ENCODE results near the gene HAL. TPM values are rescaled to one million over a fixed set of nuclear protein-coding genes. Genes with fewer than 3 reads are reported as not detected.

Gene HAL
- total and polyA plus RNA-seq, 2 of the 8 experiments (the other 6 are each of a cell fraction or from before 2014, with no cell fraction given), result 0.12 to 0.17 TPM

- H2AK5ac ChIP-seq (ENCODE audit: low read depth, low read length), result no peak overlapping the region
- no peaks in the 10 kb centered on the region for H3K23me2 ChIP-seq (ENCODE audit: low read depth, low read length)
- H2AFZ ChIP-seq (ENCODE audit: low read length), result no peak overlapping the region
- FAIRE-seq (no peak), DNase-seq (ENCODE audit: low read depth in 1 of 2, low spot score in 2 of 2) (no peak)
- no peak overlapping the region for H3K9ac ChIP-seq (replicated peaks in 1 of 4; ENCODE audit: extremely low read depth in 1 of 4, low read depth in 3 of 4, low read length in 3 of 4)
- H2BK20ac ChIP-seq (ENCODE audit: low read length), result no peak overlapping the region
- no peak overlapping the region for H2BK15ac ChIP-seq (ENCODE audit: low read length)
- H3K27ac ChIP-seq (ENCODE audit: low read depth, low read length), result no peak overlapping the region
- no peak overlapping the region for H4K5ac ChIP-seq (ENCODE audit: insufficient read length, low read depth, low read length)
- H3K27me3 ChIP-seq (replicated peaks in 1 of 4; ENCODE audit: control insufficient read depth in 3 of 4, extremely low read depth in 1 of 4, insufficient read depth in 3 of 4, low read length in 3 of 4), result no peaks in the 10 kb centered on the region
- WGBS, 2 experiments (ENCODE audit: extremely low coverage in 1 of 2, insufficient coverage in 1 of 2, insufficient read length in 1 of 2, insufficient replicate concordance in 2 of 2, low coverage in 1 of 2, low lambda C conversion rate in 2 of 2, missing lambda C conversion rate in 1 of 2), result 90% methylated on average over 1 of the region's 1 CpG; no CpG with 5 or more reads in 1 of the 2 experiments
- no peak overlapping the region for H4K91ac ChIP-seq (replicated peaks; ENCODE audit: insufficient read length, low read length)
- peaks cover 7 to 89% (median 44%) of the 10 kb centered on the region in 4 experiments; a peak in 7 of 8 replicates for H3K36me3 ChIP-seq (ENCODE audit: control insufficient read depth in 2 of 4, insufficient read depth in 4 of 4, low read length in 3 of 4)
- no peak overlapping the region for H3K23ac ChIP-seq (ENCODE audit: insufficient read length)
- no peaks in the 10 kb centered on the region for H3K79me1 ChIP-seq (ENCODE audit: low read depth, low read length)
- H3K9me3 ChIP-seq (ENCODE audit: insufficient read depth in 2 of 2, low read depth in 1 of 2, low read length in 1 of 2), result no peaks in the 10 kb centered on the region
- H3K4me3 ChIP-seq (ENCODE audit: extremely low read depth in 1 of 4, insufficient read depth in 2 of 4, low read depth in 3 of 4, low read length in 4 of 4), result no peak overlapping the region
- H3K18ac ChIP-seq (ENCODE audit: extremely low read depth, low read length), result no peak overlapping the region
- no peak overlapping the region for H3K4me2 ChIP-seq (ENCODE audit: insufficient read depth in 1 of 2, low read depth in 2 of 2, low read length in 2 of 2)
- no peaks in the 10 kb centered on the region for H4K20me1 ChIP-seq (replicated peaks in 1 of 2; ENCODE audit: control insufficient read depth in 1 of 2, insufficient read depth in 2 of 2, low read length in 2 of 2)
- H4K8ac ChIP-seq (ENCODE audit: extremely low read depth, insufficient read depth, low read length), result no peak overlapping the region
- no peak overlapping the region for H2BK5ac ChIP-seq (ENCODE audit: low read depth, low read length)
- H3K4me1 ChIP-seq (replicated peaks in 1 of 4; ENCODE audit: control insufficient read depth in 3 of 4, insufficient read depth in 4 of 4, low read length in 3 of 4), result no peaks in the 10 kb centered on the region
- ChIA-PET CTCF (ENCODE audit: partially characterized antibody) (interaction anchor here (1.1 to 2.7 kb wide), 4 partner anchors 10 to 89 kb away, joined by 3 to 9 read pairs (median 4); no protein-coding TSS in a partner anchor), POLR2A (ENCODE audit: partially characterized antibody) (no interaction called here)
- H2BK12ac ChIP-seq (ENCODE audit: low read depth, low read length), result no peak overlapping the region
- H3K79me2 ChIP-seq (ENCODE audit: control insufficient read depth in 1 of 2, insufficient read depth in 2 of 2, low read length in 2 of 2), result no peaks in the 10 kb centered on the region
- H3K4ac ChIP-seq (replicated peaks; ENCODE audit: insufficient read length, low read depth, low read length), result no peak overlapping the region
- no peak overlapping the region for H3K56ac ChIP-seq (replicated peaks; ENCODE audit: insufficient read length, low read depth, low read length)
- H2BK120ac ChIP-seq (replicated peaks; ENCODE audit: low read depth, low read length), result no peak overlapping the region
- H3K14ac ChIP-seq (ENCODE audit: insufficient read length), result no peak overlapping the region
- TF ChIP-seq MAX (IDR thresholded peaks at IDR 0.05) (no peak), POU5F1 (IDR thresholded peaks at IDR 0.05; ENCODE audit: low read depth, low read length) (no peak), SRF (IDR thresholded peaks at IDR 0.05; ENCODE audit: low read depth, low read length) (no peak), BCL11A (IDR thresholded peaks at IDR 0.05; ENCODE audit: low read depth in 2 of 2, low read length in 2 of 2) (no peak), CEBPB (IDR thresholded peaks at IDR 0.05; ENCODE audit: low read depth, low read length) (no peak), EZH2 (IDR thresholded peaks at IDR 0.05; ENCODE audit: low read depth, low read length, severe bottlenecking) (no peak), RBBP5 (IDR thresholded peaks at IDR 0.05; ENCODE audit: borderline replicate concordance, low read depth, low read length) (no peak), POLR2A (IDR thresholded peaks at IDR 0.05; ENCODE audit: control extremely low read depth in 1 of 2, low read depth in 2 of 2, low read length in 2 of 2) (no peak), GTF2F1 (IDR thresholded peaks at IDR 0.05; ENCODE audit: borderline replicate concordance, low read depth, low read length) (no peak), CHD1 (IDR thresholded peaks at IDR 0.05; ENCODE audit: low read depth, low read length) (no peak), ATF3 (IDR thresholded peaks at IDR 0.05; ENCODE audit: insufficient read depth, low read depth, low read length) (no peak), KDM1A (IDR thresholded peaks at IDR 0.05; ENCODE audit: borderline replicate concordance, low read length) (no peak), SP1 (IDR thresholded peaks at IDR 0.05; ENCODE audit: low read depth, low read length) (no peak), SIN3A (conservative IDR thresholded peaks at IDR 0.05 in 1 of 2, IDR thresholded peaks at IDR 0.05 in 1 of 2; ENCODE audit: low read depth in 1 of 2, low read length in 2 of 2) (no peak), KDM5A (IDR thresholded peaks at IDR 0.05; ENCODE audit: low read length) (no peak)
Measured at GRCh38 chr12:96006727-96007126, 10.6 kb upstream of the HAL start.
